Transverse colon (tissue), 3 donors: ENCODE measurements around the gene GABARAPL2.
"Not testable (repeated sequence)": the region's sequence is repeated elsewhere in the genome, so short reads cannot be mapped to it uniquely, and the experiment has no call there.

ENCODE experiments used
- CTCF ChIP-seq, 5 experiments: fragments of 200-600 bp in 3 of 5; fragments of 450-650 bp in 2 of 5; sonication (generic) in 3 of 5; IDR thresholded peaks; 1 replicate in 2 of 5; 2 replicates in 3 of 5; pipeline ENCODE4 v1.5.1; 2016 to 2017; ENCODE audit warnings: antibody characterized with exemption in 5 of 5, inconsistent platforms in 3 of 5, mild to moderate bottlenecking in 2 of 5, moderate library complexity in 1 of 5
- POLR2A ChIP-seq: fragments of 450-650 bp; IDR thresholded peaks from one replicate; pipeline ENCODE4 v1.6.1; 2016; ENCODE audit warnings: antibody characterized with exemption, mild to moderate bottlenecking, moderate library complexity

GRCh38 chr16:75548456-75548855, 17.7 kb upstream of the GABARAPL2 start:
- TF ChIP-seq CTCF (IDR thresholded peaks at IDR 0.05); POLR2A: not testable (repeated sequence)
